ENCODE measurements around the gene GON4L. TPM values are rescaled to one million over a fixed set of nuclear protein-coding genes. Genes with fewer than 3 reads are reported as not detected.
"Not testable (repeated sequence)": the region's sequence is repeated elsewhere in the genome, so short reads cannot be mapped to it uniquely, and the experiment has no call there.

Gene GON4L
- total and polyA plus RNA-seq, 2 experiments from 2014 or later, result 45.2 to 93.1 TPM

GRCh38 chr1:155896476-155896875 lies 39.5 kb upstream of the GON4L start:
- H2AFZ ChIP-seq; H3K27me3 Mint-ChIP-seq (ENCODE audit: insufficient read depth, low read depth, poor library complexity); H3K27me3 ChIP-seq (ENCODE audit: insufficient read depth); H3K79me2 ChIP-seq (replicated peaks; ENCODE audit: insufficient read depth); H3F3A ChIP-seq (replicated peaks; ENCODE audit: low read depth); H3K4me2 ChIP-seq; H3K9me3 Mint-ChIP-seq; ATAC-seq; H3K4me3 Mint-ChIP-seq; H3K4me1 ChIP-seq (ENCODE audit: insufficient read depth); H3K27ac Mint-ChIP-seq; H3K4me3 ChIP-seq; H3K9me2 ChIP-seq (ENCODE audit: insufficient read depth); H3K27ac ChIP-seq (ENCODE audit: low read depth); DNase-seq (ENCODE audit: low spot score); H4K20me1 ChIP-seq (replicated peaks; ENCODE audit: insufficient read depth); H3K4me1 Mint-ChIP-seq: not testable (repeated sequence)
- H3K36me3 Mint-ChIP-seq (ENCODE audit: low read depth), result peaks cover 47% of the 10 kb centered on the region
- H3K36me3 ChIP-seq (ENCODE audit: insufficient read depth), result peaks cover 17% of the 10 kb centered on the region

- not testable (repeated sequence) for H3K79me2 ChIP-seq (replicated peaks; ENCODE audit: insufficient read depth); H3K4me2 ChIP-seq; DNase-seq (ENCODE audit: low spot score); H3F3A ChIP-seq (replicated peaks; ENCODE audit: low read depth); H3K4me1 Mint-ChIP-seq; H3K4me3 ChIP-seq; H3K27me3 ChIP-seq (ENCODE audit: insufficient read depth); H3K9me2 ChIP-seq (ENCODE audit: insufficient read depth); H3K4me3 Mint-ChIP-seq; H3K27ac Mint-ChIP-seq; H3K27me3 Mint-ChIP-seq (ENCODE audit: insufficient read depth, low read depth, poor library complexity); H3K9me3 Mint-ChIP-seq; ATAC-seq; H2AFZ ChIP-seq; H3K4me1 ChIP-seq (ENCODE audit: insufficient read depth); H4K20me1 ChIP-seq (replicated peaks; ENCODE audit: insufficient read depth); H3K27ac ChIP-seq (ENCODE audit: low read depth)
- peaks cover 38% of the 10 kb centered on the region for H3K36me3 Mint-ChIP-seq (ENCODE audit: low read depth)
- peaks cover 11% of the 10 kb centered on the region for H3K36me3 ChIP-seq (ENCODE audit: insufficient read depth)
These were observed 38.6 kb upstream of the GON4L start for GRCh38 chr1:155895617-155896016.

- Mint-ChIP-seq H3K27me3 (ENCODE audit: insufficient read depth, low read depth, poor library complexity) (no peaks in the 10 kb centered on the region), H3K27ac (no peak overlapping the region), H3K4me3 (no peak overlapping the region), H3K9me3 (no peaks in the 10 kb centered on the region), H3K36me3 (ENCODE audit: low read depth) (peaks cover 19% of the 10 kb centered on the region; the same call in 2 of the 3 replicates), H3K4me1 (no peaks in the 10 kb centered on the region)
- ATAC-seq (no peak), DNase-seq (ENCODE audit: low spot score) (no peak)
- Histone ChIP-seq H3K4me2 (no peak overlapping the region), H3K27me3 (ENCODE audit: insufficient read depth) (no peaks in the 10 kb centered on the region), H4K20me1 (replicated peaks; ENCODE audit: insufficient read depth) (no peaks in the 10 kb centered on the region), H3K27ac (ENCODE audit: low read depth) (0 out of 2 replicates have a peak overlapping the region, but pooled peaks have one; percentile 45), H3K4me3 (no peak overlapping the region), H3K36me3 (ENCODE audit: insufficient read depth) (no peaks in the 10 kb centered on the region), H3K9me2 (ENCODE audit: insufficient read depth) (no peaks in the 10 kb centered on the region), H3F3A (replicated peaks; ENCODE audit: low read depth) (no peaks in the 10 kb centered on the region; the same call in 1 of the 2 replicates), H3K4me1 (ENCODE audit: insufficient read depth) (no peaks in the 10 kb centered on the region), H2AFZ (no peak overlapping the region), H3K79me2 (replicated peaks; ENCODE audit: insufficient read depth) (no peaks in the 10 kb centered on the region)
- no peak for TF ChIP-seq ETS1 (IDR thresholded peaks at IDR 0.05)
- no peak for TF ChIP-seq ZNF114 (CRISPR knock-in tag; IDR thresholded peaks at IDR 0.05)
- TF ChIP-seq ZNF331 (CRISPR knock-in tag; IDR thresholded peaks at IDR 0.05; ENCODE audit: low read depth), result no peak
- no peak for TF ChIP-seq REST (IDR thresholded peaks at IDR 0.05; ENCODE audit: unreplicated experiment)
- no peak for TF ChIP-seq EZH2phosphoT487 (IDR thresholded peaks at IDR 0.05; ENCODE audit: unreplicated experiment)
- no peak for TF ChIP-seq STAT1 (IDR thresholded peaks at IDR 0.05; ENCODE audit: unreplicated experiment)
- no peak for TF ChIP-seq CREB1 (CRISPR knock-in tag; IDR thresholded peaks at IDR 0.05; ENCODE audit: low read depth)
- no peak for TF ChIP-seq EZH2 (IDR thresholded peaks at IDR 0.05; ENCODE audit: low read depth, unreplicated experiment)
- TF ChIP-seq JUNB (IDR thresholded peaks at IDR 0.05; ENCODE audit: unreplicated experiment), result no peak
These were observed 36.6 kb upstream of the GON4L start for GRCh38 chr1:155893389-155894142.
